ENCODE results near the gene RALGPS2. TPM values are rescaled to one million over a fixed set of nuclear protein-coding genes. Genes with fewer than 3 reads are reported as not detected.
A peak's percentile ranks its signal among the peaks of the same experiment; 100 is the strongest.

RALGPS2 gene
- total RNA-seq, 1 donor from 2014 or later, result 207 TPM

- no peak overlapping the region for H3K4me3 Mint-ChIP-seq
- H3K27ac Mint-ChIP-seq, result no peak overlapping the region
- no peak for DNase-seq
- ChIA-PET POLR2A (interaction anchor here (0.6 to 2.2 kb wide), 5 partner anchors 42 to 673 kb away, joined by 3 to 10 read pairs (median 6); partner anchors contain the start of gene RALGPS2), CTCF (interaction anchor here (0.7 kb wide), 1 partner anchor 140 kb away, joined by 3 read pairs; no protein-coding TSS in a partner anchor)
- no peaks in the 10 kb centered on the region for H3K36me3 Mint-ChIP-seq (ENCODE audit: low read depth)
- H3K4me1 Mint-ChIP-seq, result peaks cover 52% of the 10 kb centered on the region
- no peak for ATAC-seq (ENCODE audit: low read depth)
- H3K9me3 Mint-ChIP-seq, result peaks cover 2% of the 10 kb centered on the region
- intact Hi-C loops (cut with micrococcal nuclease), result loop anchor here (5.0 kb wide), 1 partner anchor 34 kb away; no protein-coding TSS in a partner anchor
- TF ChIP-seq CTCF (IDR thresholded peaks at IDR 0.05), result no peak
- no peaks in the 10 kb centered on the region for H3K27me3 Mint-ChIP-seq
Measured at GRCh38 chr1:178683291-178683690, 41.8 kb upstream of the RALGPS2 start.

GRCh38 chr1:178684111-178684510 lies 40.9 kb upstream of the RALGPS2 start:
- H3K36me3 Mint-ChIP-seq (ENCODE audit: low read depth), result no peaks in the 10 kb centered on the region
- TF ChIP-seq CTCF (IDR thresholded peaks at IDR 0.05), result no peak
- ATAC-seq (ENCODE audit: low read depth) (no peak), DNase-seq (no peak)
- no peaks in the 10 kb centered on the region for H3K27me3 Mint-ChIP-seq
- H3K9me3 Mint-ChIP-seq, result peaks cover 2% of the 10 kb centered on the region
- intact Hi-C loops (cut with micrococcal nuclease), result loop anchor here (1.0 to 5.0 kb wide), 3 partner anchors 15 to 33 kb away; no protein-coding TSS in a partner anchor
- H3K27ac Mint-ChIP-seq, result peak overlapping the region; percentile 61
- peaks cover 52% of the 10 kb centered on the region for H3K4me1 Mint-ChIP-seq
- H3K4me3 Mint-ChIP-seq, result peak overlapping the region; percentile 32
- ChIA-PET CTCF (interaction anchor here (0.6 to 1.1 kb wide), 3 partner anchors 20 to 141 kb away, joined by 3 to 5 read pairs (median 4); no protein-coding TSS in a partner anchor), POLR2A (interaction anchor here (0.6 to 2.4 kb wide), 10 partner anchors 34 to 226 kb away, joined by 3 to 13 read pairs (median 6); partner anchors contain the start of gene RALGPS2)

- intact Hi-C loops (cut with micrococcal nuclease), result loop anchor here (1.0 to 5.0 kb wide), 3 partner anchors 14 to 33 kb away; no protein-coding TSS in a partner anchor
- Mint-ChIP-seq H3K27me3 (no peaks in the 10 kb centered on the region), H3K36me3 (ENCODE audit: low read depth) (no peaks in the 10 kb centered on the region), H3K9me3 (peaks cover 2% of the 10 kb centered on the region), H3K4me3 (peak overlapping the region; percentile 32), H3K4me1 (peaks cover 52% of the 10 kb centered on the region), H3K27ac (peak overlapping the region; percentile 61)
- ChIA-PET CTCF (interaction anchor here (0.6 to 1.1 kb wide), 3 partner anchors 20 to 142 kb away, joined by 3 to 5 read pairs (median 4); no protein-coding TSS in a partner anchor), POLR2A (interaction anchor here (0.6 to 2.4 kb wide), 8 partner anchors 34 to 142 kb away, joined by 3 to 13 read pairs (median 5); partner anchors contain the start of gene RALGPS2)
- DNase-seq (no peak), ATAC-seq (ENCODE audit: low read depth) (peak; percentile 50)
- TF ChIP-seq CTCF (IDR thresholded peaks at IDR 0.05), result no peak
Measured at GRCh38 chr1:178684542-178685000, 40.5 kb upstream of the RALGPS2 start.

- Mint-ChIP-seq H3K36me3 (ENCODE audit: low read depth) (no peaks in the 10 kb centered on the region), H3K27ac (no peak overlapping the region), H3K4me3 (no peak overlapping the region), H3K4me1 (peaks cover 49% of the 10 kb centered on the region), H3K9me3 (peaks cover 2% of the 10 kb centered on the region), H3K27me3 (no peaks in the 10 kb centered on the region)
- ChIA-PET POLR2A (no interaction called here), CTCF (interaction anchor here (0.6 to 0.8 kb wide), 2 partner anchors 144 to 154 kb away, joined by 3 read pairs; no protein-coding TSS in a partner anchor)
- ATAC-seq (ENCODE audit: low read depth) (no peak), DNase-seq (no peak)
- no peak for TF ChIP-seq CTCF (IDR thresholded peaks at IDR 0.05)
- intact Hi-C loops (cut with micrococcal nuclease), result no loop called here
Measured at GRCh38 chr1:178686407-178686806, 38.6 kb upstream of the RALGPS2 start.

GRCh38 chr1:178688244-178688643 lies 36.8 kb upstream of the RALGPS2 start:
- TF ChIP-seq CTCF (IDR thresholded peaks at IDR 0.05), result no peak
- Mint-ChIP-seq H3K4me1 (peaks cover 45% of the 10 kb centered on the region), H3K27ac (no peak overlapping the region), H3K9me3 (peaks cover 4% of the 10 kb centered on the region), H3K36me3 (ENCODE audit: low read depth) (no peaks in the 10 kb centered on the region), H3K4me3 (no peak overlapping the region), H3K27me3 (no peaks in the 10 kb centered on the region)
- intact Hi-C loops (cut with micrococcal nuclease), result no loop called here
- ChIA-PET POLR2A (interaction anchor here (0.6 kb wide), 1 partner anchor 94 kb away, joined by 5 read pairs; no protein-coding TSS in a partner anchor), CTCF (no interaction called here)
- ATAC-seq (ENCODE audit: low read depth) (no peak), DNase-seq (no peak)
